WERI-Rb-1 (cell line): Measurements from ENCODE around the gene DAND5.

ENCODE experiments used
- DNase-seq: peaks from one replicate; pipeline ENCODE4 v3.0.0-alpha.2; 2020
- H3K27ac ChIP-seq: fragments of 250-450 bp; sonication (Bioruptor Pico); 2 replicates; pipeline ENCODE4 v1.5.1; 2020; ENCODE audit warnings: mild to moderate bottlenecking, moderate library complexity
- H3K27me3 ChIP-seq: fragments of 250-450 bp; sonication (Bioruptor Pico); 2 replicates; pipeline ENCODE4 v1.5.1; 2021; ENCODE audit warnings: mild to moderate bottlenecking, low read depth, moderate library complexity; ENCODE audit not compliant: insufficient read depth, severe bottlenecking
- H3K36me3 ChIP-seq: fragments of 250-450 bp; sonication (Bioruptor Pico); 2 replicates; pipeline ENCODE4 v1.5.1; 2020; ENCODE audit warnings: mild to moderate bottlenecking, moderate library complexity
- H3K4me3 ChIP-seq: 2 replicates; pipeline ENCODE4 v1.5.1; 2011; ENCODE audit warnings: low read depth, mild to moderate bottlenecking, control low read depth, low read length
- H3K9me3 ChIP-seq: fragments of 250-450 bp; sonication (Bioruptor Pico); 2 replicates; pipeline ENCODE4 v1.5.1; 2021; ENCODE audit warnings: mild to moderate bottlenecking, moderate library complexity; ENCODE audit not compliant: severe bottlenecking
- CTCF ChIP-seq: IDR thresholded peaks from 2 replicates; pipeline ENCODE4 v1.5.1; 2011; ENCODE audit warnings: low read depth, mild to moderate bottlenecking, control low read depth, inconsistent platforms, low read length

DAND5 gene

GRCh38 chr19:12997967-12998940 is 28.9 kb downstream of the DAND5 start:
- H3K4me3 ChIP-seq = no peak overlapping the region
- TF ChIP-seq CTCF = no peak
- no peak overlapping the region for H3K27ac ChIP-seq
- DNase-seq = no peak
- no peaks in the 10 kb centered on the region for H3K9me3 ChIP-seq
- H3K36me3 ChIP-seq = no peaks in the 10 kb centered on the region
- peaks cover 3% of the 10 kb centered on the region for H3K27me3 ChIP-seq

- no peak for TF ChIP-seq CTCF
- no peak for DNase-seq
- no peaks in the 10 kb centered on the region for H3K27me3 ChIP-seq
- no peaks in the 10 kb centered on the region for H3K36me3 ChIP-seq
- H3K27ac ChIP-seq = no peak overlapping the region
- no peaks in the 10 kb centered on the region for H3K9me3 ChIP-seq
- no peak overlapping the region for H3K4me3 ChIP-seq
Observed at GRCh38 chr19:13001166-13001501, 31.8 kb downstream of the DAND5 start.

GRCh38 chr19:13001502-13002165 is 32.3 kb downstream of the DAND5 start:
- Histone ChIP-seq H3K27ac (no peak overlapping the region), H3K4me3 (no peak overlapping the region), H3K9me3 (no peaks in the 10 kb centered on the region), H3K36me3 (no peaks in the 10 kb centered on the region), H3K27me3 (no peaks in the 10 kb centered on the region)
- no peak for DNase-seq
- no peak for TF ChIP-seq CTCF

- no peak for DNase-seq
- no peaks in the 10 kb centered on the region for H3K27me3 ChIP-seq
- H3K4me3 ChIP-seq = no peak overlapping the region
Observed at GRCh38 chr19:13002166-13002898, 33.0 kb downstream of the DAND5 start.

GRCh38 chr19:13003081-13003480 is 33.7 kb downstream of the DAND5 start:
- no peaks in the 10 kb centered on the region for H3K9me3 ChIP-seq
- H3K36me3 ChIP-seq = no peaks in the 10 kb centered on the region
- DNase-seq = no peak
- no peak overlapping the region for H3K4me3 ChIP-seq
- H3K27ac ChIP-seq = no peak overlapping the region
- no peaks in the 10 kb centered on the region for H3K27me3 ChIP-seq
- no peak for TF ChIP-seq CTCF

More at GRCh38 chr19:13002166-13002898, 33.0 kb downstream of the DAND5 start:
- Histone ChIP-seq H3K27ac (no peak overlapping the region), H3K36me3 (no peaks in the 10 kb centered on the region), H3K9me3 (no peaks in the 10 kb centered on the region)
- TF ChIP-seq CTCF = no peak
